Activated CD8-positive, alpha-beta T cell treated with anti-CD3 and anti-CD28 coated beads for 36 hours (primary cell): ENCODE results near the gene ZMYND11. TPM values are rescaled to one million over a fixed set of nuclear protein-coding genes. Genes with fewer than 3 reads are reported as not detected.

Experiments used
- ATAC-seq: fragments of 200-7000 bp; cut with Tn5 transposase; one replicate; pipeline ENCODE4 v1.10.0; 2021; ENCODE audit warnings: mild to moderate bottlenecking, moderate library complexity
- CTCF ChIA-PET: fragments of 350-600 bp; sonication (Branson Sonifier 250); formaldehyde crosslinking; loops from one replicate; lab custom pipeline; 2021; ENCODE audit warnings: antibody characterized with exemption; lab: Charles Lee
- POLR2A ChIA-PET: fragments of 350-600 bp; sonication (Branson Sonifier 250); formaldehyde crosslinking; loops from one replicate; lab custom pipeline; 2021; ENCODE audit warnings: antibody characterized with exemption; lab: Charles Lee
- DNase-seq: peaks from one replicate; pipeline ENCODE4 v3.0.0-alpha.2; 2020
- H3K27ac Mint-ChIP-seq: one replicate; pipeline ENCODE4 v1.8.0; 2021; ENCODE audit warnings: mild to moderate bottlenecking, mixed read lengths
- H3K27me3 Mint-ChIP-seq: one replicate; pipeline ENCODE4 v1.8.0; 2021; ENCODE audit warnings: mixed read lengths
- H3K36me3 Mint-ChIP-seq: one replicate; pipeline ENCODE4 v1.8.0; 2021; ENCODE audit warnings: low read depth, mixed read lengths
- H3K4me1 Mint-ChIP-seq: one replicate; pipeline ENCODE4 v1.8.0; 2021; ENCODE audit warnings: low read depth, mixed read lengths
- H3K4me3 Mint-ChIP-seq: one replicate; pipeline ENCODE4 v1.8.0; 2021; ENCODE audit warnings: mild to moderate bottlenecking, moderate library complexity, mixed read lengths
- H3K9me3 Mint-ChIP-seq: one replicate; pipeline ENCODE4 v1.8.0; 2021; ENCODE audit warnings: mixed read lengths
- CTCF ChIP-seq: fragments of 200-600 bp; IDR thresholded peaks from one replicate; pipeline ENCODE4 v1.8.0; 2022; ENCODE audit warnings: antibody characterized with exemption, mild to moderate bottlenecking
- intact Hi-C: fragments of 100-400 bp; cut with micrococcal nuclease; formaldehyde crosslinking; loops from one replicate; pipeline ENCODE4 v1.10.0; 2022
- total RNA-seq, 2 experiments: library from RNA; stranded (reverse); gene quantifications; one replicate each; pipeline ENCODE4 v1.2.3, GENCODE V29; 2021

The ZMYND11 gene
- total RNA-seq, 2 experiments from 2014 or later, result 14.9 to 16.8 TPM

GRCh38 chr10:90161-90560, 45.1 kb upstream of the ZMYND11 start:
- intact Hi-C loops, result no loop called here
- H3K4me3 Mint-ChIP-seq, result no peak overlapping the region
- no peak for ATAC-seq
- no peaks in the 10 kb centered on the region for H3K36me3 Mint-ChIP-seq
- DNase-seq, result no peak
- ChIA-PET CTCF (no interaction called here), POLR2A (no interaction called here)
- no peaks in the 10 kb centered on the region for H3K4me1 Mint-ChIP-seq
- H3K27ac Mint-ChIP-seq, result no peak overlapping the region
- TF ChIP-seq CTCF, result no peak
- H3K9me3 Mint-ChIP-seq, result peaks cover 9% of the 10 kb centered on the region
- no peaks in the 10 kb centered on the region for H3K27me3 Mint-ChIP-seq

GRCh38 chr10:91313-91712, 43.9 kb upstream of the ZMYND11 start:
- intact Hi-C loops, result no loop called here
- DNase-seq, result no peak
- Mint-ChIP-seq H3K27me3 (no peaks in the 10 kb centered on the region), H3K36me3 (no peaks in the 10 kb centered on the region), H3K4me3 (no peak overlapping the region), H3K4me1 (no peaks in the 10 kb centered on the region), H3K27ac (no peak overlapping the region), H3K9me3 (peaks cover 15% of the 10 kb centered on the region)
- CTCF ChIA-PET, result no interaction called here
- POLR2A ChIA-PET, result no interaction called here
- TF ChIP-seq CTCF, result no peak
- ATAC-seq, result no peak

- H3K36me3 Mint-ChIP-seq, result peaks cover 4% of the 10 kb centered on the region
- CTCF ChIA-PET, result no interaction called here
Observed at GRCh38 chr10:92153-92552, 43.1 kb upstream of the ZMYND11 start.

GRCh38 chr10:92846-93245, 42.4 kb upstream of the ZMYND11 start:
- ChIA-PET POLR2A (no interaction called here), CTCF (no interaction called here)
- ATAC-seq (no peak), DNase-seq (no peak)
- Mint-ChIP-seq H3K27me3 (no peaks in the 10 kb centered on the region), H3K4me1 (no peaks in the 10 kb centered on the region), H3K36me3 (peaks cover 6% of the 10 kb centered on the region), H3K4me3 (no peak overlapping the region), H3K9me3 (peaks cover 25% of the 10 kb centered on the region), H3K27ac (no peak overlapping the region)
- TF ChIP-seq CTCF, result no peak
- intact Hi-C loops, result no loop called here

More at GRCh38 chr10:92153-92552, 43.1 kb upstream of the ZMYND11 start:
- no peak for TF ChIP-seq CTCF
- H3K4me3 Mint-ChIP-seq, result no peak overlapping the region
- POLR2A ChIA-PET, result no interaction called here
- intact Hi-C loops, result no loop called here
- no peak overlapping the region for H3K27ac Mint-ChIP-seq
- no peaks in the 10 kb centered on the region for H3K4me1 Mint-ChIP-seq
- H3K27me3 Mint-ChIP-seq, result no peaks in the 10 kb centered on the region
- peaks cover 22% of the 10 kb centered on the region for H3K9me3 Mint-ChIP-seq
- no peak for ATAC-seq
- no peak for DNase-seq

- H3K9me3 Mint-ChIP-seq, result peaks cover 25% of the 10 kb centered on the region
- ChIA-PET POLR2A (no interaction called here), CTCF (no interaction called here)
- no peak for TF ChIP-seq CTCF
- DNase-seq, result no peak
- H3K27me3 Mint-ChIP-seq, result no peaks in the 10 kb centered on the region
- peaks cover 6% of the 10 kb centered on the region for H3K36me3 Mint-ChIP-seq
- no peak overlapping the region for H3K4me3 Mint-ChIP-seq
- ATAC-seq, result no peak
- no peaks in the 10 kb centered on the region for H3K4me1 Mint-ChIP-seq
- intact Hi-C loops, result no loop called here
- no peak overlapping the region for H3K27ac Mint-ChIP-seq
Observed at GRCh38 chr10:94613-95012, 40.6 kb upstream of the ZMYND11 start.
